IPS DF 4.7 (cell line): ENCODE measurements around the gene HNRNPF.
"Not testable (repeated sequence)": the region's sequence is repeated elsewhere in the genome, so short reads cannot be mapped to it uniquely, and the experiment has no call there.

ENCODE experiments used
- DNase-seq: peaks from one replicate; pipeline ENCODE4 v3.0.0-alpha.2; 2013; ENCODE audit warnings: low spot score; ENCODE audit errors: extremely low read depth

Gene HNRNPF

GRCh38 chr10:43408710-43409384 is at the start of gene HNRNPF:
Gene HNRNPF, minus strand, starts transcription at chr10:43409186. Its CDS starts 21,302 bp downstream, at chr10:43387884.
- DNase-seq, result no peak

- no peak for DNase-seq
Observed at GRCh38 chr10:43458227-43458626, 49.2 kb upstream of the HNRNPF start.

- not testable (repeated sequence) for DNase-seq
Observed at GRCh38 chr10:43456561-43456960, 47.6 kb upstream of the HNRNPF start.

- not testable (repeated sequence) for DNase-seq
Observed at GRCh38 chr10:43454025-43454424, 45.0 kb upstream of the HNRNPF start.

GRCh38 chr10:43453266-43453831 is 44.4 kb upstream of the HNRNPF start:
- no peak for DNase-seq

DNA sequence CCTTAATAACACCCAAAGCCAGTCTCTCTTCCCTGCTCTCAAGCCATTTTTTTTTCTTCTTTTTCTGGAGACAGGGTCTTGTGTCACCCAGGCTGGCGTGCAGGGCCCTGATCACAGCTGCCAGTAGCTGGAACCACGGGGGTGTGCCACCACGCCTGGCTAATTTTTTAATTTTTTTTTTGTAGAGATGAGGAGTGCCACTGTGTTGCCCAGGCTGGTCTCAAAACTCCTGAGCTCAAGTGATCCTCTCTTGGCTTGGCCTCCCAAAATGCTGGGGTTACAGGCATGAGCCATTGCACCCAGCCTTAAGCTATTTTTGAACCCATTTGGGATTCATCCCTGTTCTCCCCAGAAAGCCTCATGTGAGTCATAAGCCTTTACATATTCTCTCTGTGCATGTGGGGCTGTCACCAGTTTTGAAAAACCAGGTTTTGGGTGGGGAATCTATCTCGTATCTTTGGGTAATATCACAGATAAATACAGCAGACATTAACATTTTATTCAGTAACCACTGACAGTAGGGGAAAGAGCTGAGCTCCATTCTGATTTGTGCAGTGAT is 43.4 kb upstream of the HNRNPF start:
- no peak for DNase-seq

GRCh38 chr10:43448742-43449141 is 39.8 kb upstream of the HNRNPF start:
- no peak for DNase-seq

DNA sequence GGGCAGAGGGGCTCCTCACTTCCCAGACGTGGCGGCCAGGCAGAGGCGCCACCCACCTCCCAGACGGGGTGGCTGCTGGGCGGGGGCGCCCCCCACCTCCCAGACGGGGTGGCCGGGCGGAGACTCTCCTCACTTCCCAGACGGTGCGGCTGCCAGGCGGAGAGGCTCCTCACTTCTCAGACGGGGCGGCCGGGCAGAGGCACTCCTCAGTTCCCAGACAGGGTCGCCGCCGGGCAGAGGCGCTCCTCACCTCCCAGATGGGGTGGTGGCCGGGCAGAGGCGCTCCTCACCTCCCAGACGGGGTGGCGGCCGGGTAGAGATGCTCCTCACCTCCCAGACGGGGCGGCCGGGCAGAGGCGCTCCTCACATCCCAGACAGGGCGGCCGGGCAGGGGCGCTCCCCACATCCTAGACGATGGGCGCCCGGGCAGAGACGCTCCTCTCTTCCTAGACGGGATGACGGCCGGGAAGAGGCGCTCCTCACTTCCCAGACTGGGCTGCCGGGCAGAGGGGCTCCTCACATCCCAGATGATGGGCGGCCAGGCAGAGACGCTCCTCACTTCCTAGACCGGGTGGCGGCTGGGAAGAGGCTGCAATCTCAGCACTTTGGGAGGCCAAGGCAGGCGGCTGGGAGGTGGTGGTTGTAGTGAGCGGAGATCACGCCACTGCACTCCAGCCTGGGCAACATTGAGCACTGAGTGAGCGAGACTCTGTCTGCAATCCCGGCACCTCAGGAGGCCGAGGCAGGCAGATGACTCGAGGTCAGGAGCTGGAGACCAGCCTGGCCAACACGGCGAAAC is 37.4 kb upstream of the HNRNPF start:
- DNase-seq, result not testable (repeated sequence)

- DNase-seq, result no peak
Observed at GRCh38 chr10:43444897-43445466, 36.0 kb upstream of the HNRNPF start.

- DNase-seq, result no peak
Observed at GRCh38 chr10:43444323-43444722, 35.3 kb upstream of the HNRNPF start.

- no peak for DNase-seq
Observed at GRCh38 chr10:43440463-43441134, 31.6 kb upstream of the HNRNPF start.

DNA sequence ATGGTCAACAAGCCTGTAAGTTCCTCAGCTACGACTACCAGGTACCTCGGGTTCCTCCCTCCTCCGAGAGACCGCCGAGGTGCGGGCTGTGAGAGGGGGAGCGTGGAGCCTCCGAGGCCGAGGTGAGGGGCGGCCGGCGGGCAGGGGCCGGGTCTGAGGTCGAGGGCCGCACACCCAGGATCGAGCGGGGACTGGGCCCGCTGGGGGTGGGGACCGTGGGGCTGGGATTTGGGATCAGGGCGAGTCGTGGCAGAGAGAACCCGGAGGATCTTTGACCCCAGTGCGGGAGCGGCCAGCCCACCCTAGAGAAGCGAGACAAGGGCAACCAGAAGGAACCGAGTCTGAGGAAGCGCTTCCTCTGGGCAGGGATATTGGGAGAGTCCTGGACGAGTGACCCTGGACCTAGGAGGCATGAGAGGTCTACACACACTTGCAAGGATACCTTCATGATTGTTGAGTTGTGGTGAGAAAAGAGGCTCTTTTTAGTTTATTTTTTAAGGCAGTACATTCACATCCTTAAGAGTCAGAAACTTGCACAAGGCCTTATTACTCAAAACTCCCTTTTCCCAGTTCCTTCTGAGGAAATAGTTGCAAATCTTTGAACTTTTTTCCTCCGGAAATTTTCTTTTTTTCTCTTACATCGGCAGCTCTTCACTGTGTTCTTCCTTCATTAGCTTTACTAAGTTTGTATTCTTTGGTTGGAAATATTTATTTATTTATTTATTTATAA is 28.3 kb upstream of the HNRNPF start:
- no peak for DNase-seq

DNA sequence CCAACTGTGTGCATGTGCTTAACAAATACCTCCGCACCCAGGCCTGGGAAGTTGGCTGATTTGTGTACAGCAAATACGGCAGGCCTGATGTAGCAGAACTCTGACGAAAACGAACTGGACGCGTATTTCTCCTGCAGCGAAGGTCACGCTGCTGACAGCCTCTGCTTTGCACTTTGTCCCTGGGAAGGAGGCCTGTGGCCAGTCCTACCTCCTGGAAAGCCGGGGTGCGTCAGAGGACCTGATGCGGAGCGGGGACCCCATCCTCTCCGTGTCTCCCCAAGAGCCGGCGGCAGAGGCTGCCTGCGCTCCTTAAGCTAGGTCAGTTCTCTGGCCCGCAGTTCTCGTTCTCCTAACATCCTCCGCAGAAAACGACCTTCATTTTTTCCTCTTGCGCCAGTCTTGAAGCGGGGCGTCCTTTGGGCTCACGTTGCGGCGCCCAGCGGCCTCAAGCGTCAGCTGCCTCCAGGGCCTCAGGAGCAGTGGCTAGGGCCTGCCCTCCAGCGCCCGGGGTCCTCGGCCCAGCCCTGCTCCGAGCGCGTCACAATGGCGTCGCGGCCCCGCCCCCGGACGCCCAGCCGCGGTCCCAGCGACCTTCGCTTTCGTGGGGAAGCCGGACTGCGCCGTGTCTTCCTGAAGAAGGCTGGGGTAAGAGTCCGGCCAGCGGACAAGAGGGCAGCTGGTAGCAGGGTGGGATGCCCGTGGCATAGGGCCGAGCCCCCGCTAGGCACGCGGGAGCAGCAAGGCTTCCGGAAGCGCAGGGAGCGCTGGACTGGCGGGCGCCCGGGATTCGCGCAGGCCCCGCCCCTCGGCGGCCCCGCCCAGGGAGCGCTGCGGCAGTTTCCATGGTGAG is 27.5 kb upstream of the HNRNPF start, which contains the start of gene ZNF487:
Gene ZNF487 (plus strand): TSS at position 821 of the 850 bp plus-strand sequence. CDS start 38,703 bp downstream, outside the sequence.
- DNase-seq, result no peak

DNA sequence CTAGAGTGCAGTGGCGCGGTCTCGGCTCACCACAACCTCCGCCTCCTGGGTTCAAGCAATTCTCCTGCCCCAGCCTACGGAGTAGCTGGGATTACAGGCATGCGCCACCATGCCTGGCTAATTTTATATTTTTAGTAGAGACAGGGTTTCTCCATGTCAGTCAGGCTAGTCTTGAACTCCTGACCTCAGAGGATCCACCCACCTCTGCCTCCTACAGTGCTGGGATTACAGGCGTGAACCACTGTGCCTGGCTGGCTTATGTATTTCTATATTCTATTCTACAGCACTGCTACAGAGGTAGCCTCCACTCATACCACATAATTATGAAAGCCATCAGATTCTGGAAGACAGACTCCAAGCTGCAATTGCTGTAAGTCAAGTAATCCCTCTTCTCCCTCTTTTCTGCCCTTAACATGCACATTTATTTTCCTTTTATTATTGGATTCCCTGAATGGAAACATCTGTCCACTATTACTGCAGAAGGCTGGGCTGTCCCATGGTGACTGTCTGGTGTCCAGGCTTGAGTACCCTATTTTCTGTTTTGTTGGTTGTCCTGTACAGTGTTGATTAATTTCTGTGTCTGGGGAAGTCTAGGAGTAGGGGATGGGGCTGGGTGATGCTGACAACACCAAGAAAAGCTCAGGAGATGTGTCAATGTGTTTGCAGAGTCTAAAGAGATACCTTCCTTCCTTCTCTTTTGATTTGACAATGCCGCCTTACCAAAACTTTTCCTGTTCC is 22.1 kb upstream of the HNRNPF start:
- DNase-seq, result no peak

DNA sequence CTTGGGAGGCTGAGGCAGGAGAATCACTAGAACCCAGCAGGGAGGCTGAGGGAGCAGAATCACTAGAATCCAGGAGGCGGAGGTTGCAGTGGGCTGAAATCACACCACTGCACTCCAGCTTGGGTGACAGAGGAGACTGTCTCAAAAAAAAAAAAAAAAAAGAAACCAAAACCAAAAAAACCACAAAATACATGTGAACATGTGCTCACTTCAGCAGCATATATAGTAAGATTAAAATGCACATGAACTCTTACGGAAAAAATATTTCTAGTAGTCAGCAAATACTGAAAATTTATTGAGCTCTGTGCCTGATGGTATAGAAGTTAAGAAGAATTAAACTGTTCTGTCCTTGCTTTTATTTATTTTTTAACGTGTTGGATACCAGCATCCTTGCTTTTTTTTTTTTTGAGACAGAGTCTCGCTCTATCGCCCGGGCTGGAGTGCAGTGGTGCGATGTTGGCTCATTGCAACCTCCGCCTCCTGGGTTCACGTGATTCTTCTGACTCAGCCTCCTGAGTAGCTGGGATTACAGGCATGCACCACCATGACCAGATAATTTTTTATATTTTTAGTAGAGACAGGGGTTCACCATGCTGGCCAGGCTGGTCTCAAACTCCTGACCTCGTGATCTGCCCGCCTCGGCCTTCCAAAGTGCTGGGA is 18.3 kb upstream of the HNRNPF start:
- no peak for DNase-seq

DNA sequence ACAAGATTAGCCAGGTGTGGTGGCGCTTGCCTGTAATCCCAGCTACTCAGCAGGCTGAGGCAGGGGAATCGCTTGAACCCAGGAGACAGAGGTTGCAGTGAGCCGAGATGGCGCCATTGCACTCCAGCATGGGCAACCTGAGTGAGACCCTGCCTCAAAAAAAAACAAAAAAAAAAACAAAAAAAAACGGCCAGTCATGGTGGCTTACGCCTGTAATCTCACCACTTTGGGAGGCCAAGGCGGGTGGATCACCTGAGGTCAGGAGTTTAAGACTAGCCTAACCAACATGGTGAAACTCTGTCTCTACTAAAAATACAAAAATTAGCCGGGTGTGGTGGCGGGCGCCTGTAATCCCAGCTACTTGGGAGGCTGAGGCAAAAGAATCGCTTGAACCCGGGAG is 17.5 kb upstream of the HNRNPF start:
- DNase-seq, result not testable (repeated sequence)

- no peak for DNase-seq
Observed at GRCh38 chr10:43424416-43424815, 15.4 kb upstream of the HNRNPF start.

DNA sequence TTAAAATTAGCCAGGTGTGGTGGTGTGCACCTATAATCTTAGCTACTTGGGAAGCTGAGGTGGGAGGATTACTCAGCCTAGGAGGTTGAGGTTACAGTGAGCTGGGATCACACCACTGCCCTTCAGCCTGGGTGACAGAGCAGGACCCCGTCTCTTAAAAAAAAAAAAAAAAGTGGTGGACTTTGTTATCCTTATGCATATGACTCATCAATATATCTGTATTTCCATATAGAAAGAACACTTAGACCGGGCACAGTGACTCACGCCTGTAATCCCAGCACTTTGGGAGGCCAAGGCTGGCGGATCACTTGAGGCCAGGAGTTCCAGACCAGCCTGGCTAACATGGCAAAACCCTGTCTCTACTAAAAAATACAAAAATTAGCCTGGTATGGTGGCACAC is 13.0 kb upstream of the HNRNPF start:
- not testable (repeated sequence) for DNase-seq
